K562 (cell line): ENCODE results near the gene COL4A2. TPM values are rescaled to one million over a fixed set of nuclear protein-coding genes. Genes with fewer than 3 reads are reported as not detected.

Source experiments
- ATAC-seq: fragments of 200-7000 bp; cut with Tn5 transposase; 3 replicates; pipeline ENCODE4 v1.9.1; 2020; ENCODE audit warnings: moderate library complexity
- BruUV-seq: library from RNA; stranded (reverse); fragments of 400-500 nt; replicated peaks from 2 replicates; lab custom pipeline; 2021; lab: Mats Ljungman, UMichigan
- CTCF ChIA-PET: fragments of 300-600 bp; formaldehyde crosslinking; extraction: SDS; loops from one replicate; lab custom pipeline; 2021; ENCODE audit warnings: low intra/inter-chr PET ratio; lab: Yijun Ruan, JAX
- POLR2A ChIA-PET: fragments of 300-600, 350-650 bp; sonication (Branson Sonifier 250); formaldehyde crosslinking; extraction: SDS; loops from one replicate; lab custom pipeline; 2021; ENCODE audit warnings: antibody characterized with exemption, inconsistent platforms; lab: Yijun Ruan, JAX
- DNase-seq, 4 experiments: peaks; one replicate each; pipeline versions ENCODE4 v3.0.0 to v3.0.0-alpha.2; 2011 to 2018; ENCODE audit warnings: low spot score in 3 of 4, mixed read lengths in 3 of 4; ENCODE audit errors: extremely low read depth in 1 of 4
- FAIRE-seq: peaks from 2 replicates; lab custom pipeline; 2011; peaks lifted over from hg19 to GRCh38; lab: Jason Lieb, UNC
- H2AFZ ChIP-seq: 2 replicates; pipeline ENCODE4 v1.6.0; 2011; ENCODE audit warnings: low read depth, low read length, control low read depth, inconsistent platforms
- H3K27ac ChIP-seq: fragments of 200-600 bp; 3 replicates; pipeline ENCODE4 v1.8.0; 2011; ENCODE audit warnings: low read depth, mild to moderate bottlenecking, control low read depth, inconsistent platforms, low read length, moderate library complexity, mixed read lengths; ENCODE audit errors: extremely low read depth
- H3K27me3 ChIP-seq, 2 experiments: fragments of 300-600 bp in 1 of 2; 2 replicates in 1 of 2; 3 replicates in 1 of 2; pipeline versions ENCODE4 v1.6.0 to v1.8.0; 2011; ENCODE audit warnings: inconsistent platforms in 2 of 2, low read length in 2 of 2, mild to moderate bottlenecking in 1 of 2, mixed read lengths in 1 of 2, moderate library complexity in 1 of 2; ENCODE audit not compliant: control insufficient read depth in 2 of 2, insufficient read depth in 2 of 2
- H3K36me3 ChIP-seq: fragments of 300-600 bp; 3 replicates; pipeline ENCODE4 v1.8.0; 2011; ENCODE audit warnings: mild to moderate bottlenecking, low read length, inconsistent platforms; ENCODE audit not compliant: control insufficient read depth, insufficient read depth
- H3K4me1 ChIP-seq, 2 experiments: fragments of 200-600 bp in 1 of 2; replicated peaks in 1 of 2; 2 replicates in 1 of 2; 3 replicates in 1 of 2; pipeline versions ENCODE4 v1.5.1 to v1.8.0; 2011; ENCODE audit warnings: inconsistent platforms in 2 of 2, low read length in 2 of 2, mild to moderate bottlenecking in 1 of 2, mixed read lengths in 1 of 2, moderate library complexity in 1 of 2; ENCODE audit not compliant: control insufficient read depth in 2 of 2, insufficient read depth in 2 of 2
- H3K4me2 ChIP-seq: 2 replicates; pipeline ENCODE4 v1.6.1; 2011; ENCODE audit warnings: low read length, control low read depth, inconsistent platforms, mixed read lengths; ENCODE audit not compliant: insufficient read depth
- H3K4me3 ChIP-seq: fragments of 200-600 bp; sonication (generic), shearing (Covaris generic); 2 replicates; pipeline ENCODE4 v1.5.1; 2016; ENCODE audit warnings: control low read depth, inconsistent platforms
- H3K79me2 ChIP-seq: fragments of 200-600 bp; 3 replicates; pipeline ENCODE4 v1.8.0; 2011; ENCODE audit warnings: low read length, inconsistent platforms; ENCODE audit not compliant: control insufficient read depth, insufficient read depth
- H3K9ac ChIP-seq, 2 experiments: 2 replicates each; pipeline versions ENCODE4 v1.6.0 to v1.6.1; 2011; ENCODE audit warnings: low read depth in 2 of 2, low read length in 2 of 2, control low read depth in 1 of 2, inconsistent platforms in 1 of 2, mild to moderate bottlenecking in 1 of 2, mixed read lengths in 1 of 2; ENCODE audit not compliant: insufficient read depth in 1 of 2
- H3K9me1 ChIP-seq: one replicate; pipeline ENCODE4 v1.6.0; 2011; ENCODE audit warnings: inconsistent platforms, mild to moderate bottlenecking, low read length, moderate library complexity; ENCODE audit not compliant: control insufficient read depth, insufficient read depth
- H3K9me3 ChIP-seq: replicated peaks from 2 replicates; pipeline ENCODE4 v1.5.1; 2011; ENCODE audit warnings: low read depth, low read length, inconsistent platforms; ENCODE audit not compliant: control insufficient read depth, insufficient read depth
- H4K20me1 ChIP-seq: replicated peaks from 2 replicates; pipeline ENCODE4 v1.6.1; 2011; ENCODE audit warnings: low read length, inconsistent platforms, mixed read lengths; ENCODE audit not compliant: control insufficient read depth, insufficient read depth
- BDP1 ChIP-seq: IDR thresholded peaks from 3 replicates; pipeline ENCODE4 v1.6.1; 2011; ENCODE audit not compliant: insufficient read length, insufficient read depth
- DNMT1 ChIP-seq: fragments of 450-650 bp; IDR thresholded peaks from 2 replicates; pipeline ENCODE4 v1.6.1; 2016; ENCODE audit warnings: antibody characterized with exemption, mild to moderate bottlenecking
- ESRRA ChIP-seq: fragments of 450-650 bp; IDR thresholded peaks from 2 replicates; pipeline ENCODE4 v1.6.1; 2014; ENCODE audit warnings: low read depth, mild to moderate bottlenecking, moderate library complexity, borderline replicate concordance
- HMG20B ChIP-seq: fragments of 250-450 bp; sonication (Bioruptor Pico); IDR thresholded peaks from 2 replicates; pipeline ENCODE4 v1.5.0; 2021; ENCODE audit warnings: mild to moderate bottlenecking
- SP2 ChIP-seq: IDR thresholded peaks from 2 replicates; pipeline ENCODE4 v1.6.1; 2011; ENCODE audit warnings: mild to moderate bottlenecking, low read depth, low read length, moderate library complexity; ENCODE audit not compliant: poor library complexity, severe bottlenecking; ENCODE audit errors: extremely low read depth
- U2AF2 ChIP-seq: fragments of 200-400 bp; formaldehyde crosslinking; optimal IDR thresholded peaks from 2 replicates; pipeline ENCODE3; 2017; ENCODE audit warnings: low read depth, mild to moderate bottlenecking, low read length
- ZBTB11 ChIP-seq, 3 experiments: fragments of 200-800 bp in 1 of 3; fragments of 250-450 bp in 1 of 3; fragments of 450-650 bp in 1 of 3; sonication (Bioruptor Pico) in 1 of 3; sonication (Bioruptor generic) in 1 of 3; formaldehyde crosslinking in 1 of 3; IDR thresholded peaks; 2 replicates each; pipeline versions ENCODE4 v1.6.1 to v1.8.0; 2016 to 2022; ENCODE audit warnings: mild to moderate bottlenecking in 2 of 3, missing genetic modification characterization in 2 of 3, missing compliant biosample characterization in 1 of 3, moderate library complexity in 1 of 3
- WGBS: fragments of 100-300 bp; shearing (Covaris generic); methylation state at CpG from one replicate; pipeline ENCODE4 v1.1.6; 2016; ENCODE audit warnings: low coverage, mixed read lengths; ENCODE audit not compliant: insufficient coverage; ENCODE audit errors: missing lambda C conversion rate; 5-methylcytosine and 5-hydroxymethylcytosine counted together
- in situ Hi-C: fragments of 300-500 bp; cut with MboI; formaldehyde crosslinking; loops from 4 replicates; pipeline ENCODE4 v1.15.0; 2018; ENCODE audit warnings: inconsistent platforms, mixed read lengths
- intact Hi-C: fragments of 100-400 bp; cut with micrococcal nuclease; formaldehyde crosslinking; loops from 2 replicates; pipeline ENCODE4 v1.14.2; 2022
- polyA plus RNA-seq, 8 experiments: library from polyadenylated mRNA; depleted of rRNA in 4 of 8; stranded (reverse) in 5 of 8; unstranded in 3 of 8; fragments of >200 nt; fragmentation: Nextera tagmentation in 2 of 8; fragmentation: Illumina TruSeq in 1 of 8; extraction: Ambion mirVana in 2 of 8; extraction: Trizol in 1 of 8; gene quantifications; 2 replicates each; pipeline versions ENCODE4 v1.2.1 to v1.2.3, GENCODE V29; 2011 to 2014; ENCODE audit warnings: inconsistent platforms in 1 of 8, missing spikeins in 1 of 8
- total RNA-seq, 7 experiments: library from RNA; depleted of rRNA in 6 of 7; stranded (reverse); fragments of >200 nt in 6 of 7; fragmentation: Illumina TruSeq in 2 of 7; extraction: Trizol in 2 of 7; gene quantifications; 2 replicates each; pipeline versions ENCODE4 v1.2.1 to v1.2.3, GENCODE V29; 2011 to 2021; ENCODE audit warnings: low replicate concordance in 1 of 7

Gene COL4A2
- total and polyA plus RNA-seq, 9 of the 15 experiments (the other 6 are each of a cell fraction or from before 2014, with no cell fraction given): 0.13 to 15.2 (median 8.1) TPM

- peaks cover 8 to 20% of the 10 kb centered on the region in 2 experiments; a peak in 4 of 5 replicates for H3K4me1 ChIP-seq
- H2AFZ ChIP-seq: no peak overlapping the region
- TF ChIP-seq HMG20B (CRISPR knock-in tag) (no peak), ZBTB11 (CRISPR knock-in tag; IDR thresholded peaks at IDR 0.05) (no peak), SP2 (no peak), ESRRA (no peak), U2AF2 (no peak), DNMT1 (no peak), BDP1 (no peak)
- TF ChIP-seq, all 486 proteins: peak for 0
- peaks cover 3% of the 10 kb centered on the region for H3K9me1 ChIP-seq
- H3K4me2 ChIP-seq: no peak overlapping the region
- DNase-seq (no peak), FAIRE-seq (no peak), ATAC-seq (no peak)
- ChIA-PET CTCF (no interaction called here), POLR2A (interaction anchor here (0.6 kb wide), 1 partner anchor 17 kb away, joined by 3 read pairs; no protein-coding TSS in a partner anchor)
- H3K27me3 ChIP-seq: peaks cover 0 to 6% of the 10 kb centered on the region in 2 experiments; a peak in 2 of 5 replicates
- no peaks in the 10 kb centered on the region for H3K79me2 ChIP-seq
- H3K27ac ChIP-seq: no peak overlapping the region; the same call in 2 of the 3 replicates
- BruUV-seq: no TSS peak
- intact Hi-C loops (no loop called here), in situ Hi-C loops (no loop called here)
- no peaks in the 10 kb centered on the region for H3K36me3 ChIP-seq
- no peaks in the 10 kb centered on the region for H4K20me1 ChIP-seq
- 21% methylated on average over 8 of the region's 13 CpGs for WGBS
- H3K9ac ChIP-seq: no peak overlapping the region
- H3K9me3 ChIP-seq: no peaks in the 10 kb centered on the region
- H3K4me3 ChIP-seq: no peak overlapping the region
Measured at GRCh38 chr13:110483386-110483968, 176.4 kb downstream of the COL4A2 start.
